SK-N-MC (cell line): Measurements from ENCODE around the gene STRADA.

Source experiments
- EZH2 ChIP-seq: fragments of 200-600 bp; sonication (generic); IDR thresholded peaks from one replicate; pipeline ENCODE4 v1.6.1; 2017; ENCODE audit warnings: antibody characterized with exemption
- FOXP2 ChIP-seq: optimal IDR thresholded peaks from 2 replicates; pipeline ENCODE3; 2011; ENCODE audit warnings: mild to moderate bottlenecking, moderate library complexity; ENCODE audit not compliant: insufficient read depth; ENCODE audit errors: extremely low read length, control extremely low read depth
- POLR2AphosphoS5 ChIP-seq: IDR thresholded peaks from 2 replicates; pipeline ENCODE4 v1.6.1; 2012; ENCODE audit warnings: mild to moderate bottlenecking, low read depth, low read length, borderline replicate concordance

- TF ChIP-seq POLR2AphosphoS5 (no peak), EZH2 (no peak), FOXP2 (no peak)
Measured at GRCh38 chr17:63675231-63675606, 66.4 kb downstream of the STRADA start.
